GM15510 (cell line): ENCODE results near the gene FGD3.

ENCODE experiments used
- POLR2A ChIP-seq: IDR thresholded peaks from 3 replicates; pipeline ENCODE4 v1.6.1; 2011; ENCODE audit warnings: borderline replicate concordance; ENCODE audit not compliant: insufficient read length; ENCODE audit errors: extremely low read depth

The FGD3 gene

GRCh38 chr9:93040409-93040808, 93.1 kb downstream of the FGD3 start:
- no peak for TF ChIP-seq POLR2A

DNA sequence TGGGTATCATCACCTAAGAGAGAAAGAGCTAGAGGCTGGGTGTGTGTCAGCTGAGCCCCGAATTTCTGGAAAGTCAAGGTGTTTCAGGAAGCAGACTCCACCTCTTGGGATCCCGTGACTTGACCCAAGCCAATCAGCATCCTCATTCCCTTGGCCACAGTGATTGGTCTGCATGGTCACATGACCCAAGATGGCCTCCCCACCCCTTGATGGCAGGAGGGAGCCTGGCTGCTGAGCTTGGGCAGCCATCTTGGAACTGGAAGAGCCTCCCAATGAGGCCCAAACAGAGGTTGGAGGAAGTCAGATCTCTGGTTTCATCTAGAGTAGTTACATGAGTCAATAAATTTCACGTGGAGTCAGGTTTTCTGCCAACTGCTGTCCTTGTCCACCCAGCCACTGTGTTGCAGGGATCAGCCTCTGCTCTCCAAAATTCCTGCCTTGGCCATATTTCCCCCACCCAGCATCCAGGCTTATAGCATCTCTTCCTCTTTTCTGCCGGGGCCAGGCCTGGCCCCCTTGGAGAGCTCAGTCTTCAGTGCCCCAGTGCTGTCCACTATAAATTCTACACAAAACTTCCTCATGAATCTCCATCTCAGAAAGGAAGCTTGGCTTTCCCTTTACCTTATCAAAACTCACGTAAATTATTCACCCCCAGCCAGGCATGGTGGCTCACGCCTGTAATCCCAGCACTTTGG, 93.9 kb downstream of the FGD3 start:
- no peak for TF ChIP-seq POLR2A

DNA sequence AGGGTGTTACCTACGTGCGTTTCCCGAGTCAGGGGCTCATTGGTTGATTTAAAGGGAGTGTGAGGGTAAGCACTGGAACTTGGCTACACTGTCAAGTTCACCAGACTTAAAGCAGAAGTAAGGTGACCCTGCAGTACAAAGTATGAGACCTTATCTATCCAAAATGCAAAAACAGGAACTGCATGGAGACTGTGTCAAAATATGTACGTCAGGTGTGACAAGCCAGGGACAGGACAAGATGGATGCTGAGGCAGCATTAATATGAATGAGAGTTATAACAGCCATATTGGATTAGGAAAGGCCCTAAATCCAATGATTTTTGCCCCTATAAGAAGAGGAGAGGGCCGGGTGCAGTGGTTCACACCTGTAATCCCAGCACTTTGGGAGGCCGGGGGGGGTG, 95.8 kb downstream of the FGD3 start:
- TF ChIP-seq POLR2A = no peak

GRCh38 chr9:93045521-93045920, 98.2 kb downstream of the FGD3 start:
- TF ChIP-seq POLR2A = no peak

- no peak for TF ChIP-seq POLR2A
These were observed 101.5 kb downstream of the FGD3 start for GRCh38 chr9:93048566-93049448.

DNA sequence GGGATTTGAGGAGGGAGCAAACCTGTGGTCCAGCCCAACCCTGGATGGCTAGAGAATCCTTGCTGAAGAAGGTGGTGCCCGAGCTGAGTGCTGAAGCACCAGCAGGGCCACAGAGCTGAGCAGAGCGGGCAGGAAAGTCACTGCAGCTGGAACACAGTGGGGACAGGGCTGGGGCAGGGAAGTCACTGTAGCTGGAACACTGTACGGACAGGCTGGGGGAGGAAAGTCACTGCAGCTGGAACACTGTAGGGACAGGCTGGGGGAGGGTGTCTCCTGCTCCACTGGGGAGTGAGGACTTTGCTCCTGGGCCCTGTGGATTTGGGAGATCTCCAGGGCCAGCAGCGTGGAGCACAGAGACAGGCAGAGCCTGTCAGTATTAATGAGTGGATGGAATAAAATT, 102.2 kb downstream of the FGD3 start:
- no peak for TF ChIP-seq POLR2A

DNA sequence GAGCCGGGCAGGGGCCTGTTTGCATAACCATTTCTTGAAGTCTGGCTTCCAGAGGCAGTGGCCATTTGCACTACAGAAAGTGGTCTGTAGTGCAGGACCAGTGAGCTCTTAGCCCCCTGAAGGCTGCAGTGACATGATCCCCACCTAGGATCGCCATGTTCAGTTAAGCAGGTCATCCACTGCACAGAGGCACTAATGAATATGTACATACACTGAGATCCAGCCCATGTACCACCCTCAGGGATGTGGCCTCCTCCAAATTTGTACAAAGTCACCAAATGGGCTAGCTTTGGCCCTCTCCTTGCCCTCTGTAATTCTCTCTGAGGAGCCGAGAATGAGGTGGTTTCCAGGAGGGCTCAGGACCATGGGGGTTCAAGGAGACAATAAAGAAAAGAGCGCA, 102.9 kb downstream of the FGD3 start:
- no peak for TF ChIP-seq POLR2A

DNA sequence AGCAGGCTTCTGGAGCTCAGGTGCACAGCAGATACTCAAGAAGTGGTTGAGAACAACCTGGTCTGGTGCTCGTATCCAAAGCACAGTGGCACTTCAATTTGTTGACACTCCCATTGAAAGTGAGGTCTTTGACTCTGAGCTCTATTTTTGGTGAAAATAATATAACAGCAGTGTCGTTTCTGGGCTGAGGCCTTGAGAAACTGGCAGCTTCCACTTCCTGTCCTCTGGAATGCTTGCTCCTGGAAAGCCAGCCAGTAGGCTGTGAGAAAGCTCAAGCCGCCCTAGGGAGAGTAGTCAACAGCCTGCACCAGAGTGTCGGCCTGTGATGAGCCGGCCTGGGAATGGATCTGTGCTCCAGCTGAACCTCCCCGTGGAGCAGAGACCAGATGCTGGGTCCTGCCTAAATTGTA, 104.4 kb downstream of the FGD3 start:
- TF ChIP-seq POLR2A = no peak

DNA sequence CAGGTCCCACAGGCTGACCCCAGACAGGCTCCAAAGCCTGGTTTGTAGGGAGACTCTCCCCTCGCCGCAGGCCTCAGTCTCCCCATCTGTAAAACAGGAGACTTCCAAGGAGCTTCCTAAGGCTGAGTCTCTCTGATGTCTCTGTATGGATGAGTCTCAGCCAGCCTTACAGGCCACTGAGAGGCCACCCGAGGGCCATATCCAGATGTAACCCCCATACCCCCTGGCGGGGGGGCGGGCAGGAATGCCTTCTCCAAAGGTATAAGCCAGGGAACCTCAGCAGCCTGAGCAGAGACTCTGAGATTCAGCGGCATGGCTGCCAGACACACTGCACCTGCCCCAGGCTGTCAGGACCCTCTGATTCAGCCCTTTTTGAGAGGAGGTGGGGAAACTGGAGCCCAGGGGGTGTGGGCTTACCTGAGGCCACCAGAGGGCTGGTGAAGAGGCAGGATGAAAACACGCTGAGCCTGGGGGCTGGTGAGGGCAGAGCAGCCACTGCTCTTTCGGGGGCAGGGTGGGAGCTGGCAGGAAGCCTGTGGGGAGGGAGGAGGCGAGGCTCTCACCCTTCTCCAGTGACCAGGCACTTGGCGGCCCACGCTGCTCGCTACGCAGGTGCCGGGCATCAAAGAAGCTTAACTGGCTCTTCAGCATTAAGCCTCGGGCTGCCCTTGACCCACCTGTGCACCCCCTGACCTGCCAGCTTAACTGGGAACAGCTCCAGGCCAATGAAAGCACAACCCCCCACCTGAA, 105.6 kb downstream of the FGD3 start:
- no peak for TF ChIP-seq POLR2A

DNA sequence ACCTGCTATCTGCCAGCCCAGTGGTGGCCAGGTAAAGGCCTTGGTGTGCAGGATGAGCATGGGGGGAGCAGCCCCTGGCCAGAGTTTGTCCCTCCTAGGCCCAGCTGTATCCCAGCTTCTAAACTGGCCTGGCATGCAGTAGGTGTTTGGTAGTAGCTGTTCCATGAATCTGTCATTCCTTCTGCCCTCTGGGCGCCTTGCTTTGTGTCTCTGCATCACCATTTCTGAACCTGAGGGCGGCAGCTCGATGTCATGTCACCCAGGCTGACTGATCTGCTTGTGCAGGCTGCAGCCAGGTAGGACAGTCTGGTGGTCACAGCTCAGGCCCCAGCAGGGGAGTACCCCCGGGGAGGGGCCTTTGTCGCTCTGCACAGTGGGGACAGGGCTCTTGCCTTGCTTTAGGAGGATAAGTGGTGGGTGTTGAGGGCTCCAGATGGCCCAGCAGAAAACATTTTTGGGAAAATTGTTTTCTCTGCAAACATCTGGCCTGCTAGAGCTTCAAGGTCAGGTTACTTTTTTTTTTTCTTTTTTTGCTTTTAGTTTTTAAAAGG, 106.5 kb downstream of the FGD3 start:
- TF ChIP-seq POLR2A = no peak

GRCh38 chr9:93054758-93055704, 107.7 kb downstream of the FGD3 start:
- TF ChIP-seq POLR2A = no peak

DNA sequence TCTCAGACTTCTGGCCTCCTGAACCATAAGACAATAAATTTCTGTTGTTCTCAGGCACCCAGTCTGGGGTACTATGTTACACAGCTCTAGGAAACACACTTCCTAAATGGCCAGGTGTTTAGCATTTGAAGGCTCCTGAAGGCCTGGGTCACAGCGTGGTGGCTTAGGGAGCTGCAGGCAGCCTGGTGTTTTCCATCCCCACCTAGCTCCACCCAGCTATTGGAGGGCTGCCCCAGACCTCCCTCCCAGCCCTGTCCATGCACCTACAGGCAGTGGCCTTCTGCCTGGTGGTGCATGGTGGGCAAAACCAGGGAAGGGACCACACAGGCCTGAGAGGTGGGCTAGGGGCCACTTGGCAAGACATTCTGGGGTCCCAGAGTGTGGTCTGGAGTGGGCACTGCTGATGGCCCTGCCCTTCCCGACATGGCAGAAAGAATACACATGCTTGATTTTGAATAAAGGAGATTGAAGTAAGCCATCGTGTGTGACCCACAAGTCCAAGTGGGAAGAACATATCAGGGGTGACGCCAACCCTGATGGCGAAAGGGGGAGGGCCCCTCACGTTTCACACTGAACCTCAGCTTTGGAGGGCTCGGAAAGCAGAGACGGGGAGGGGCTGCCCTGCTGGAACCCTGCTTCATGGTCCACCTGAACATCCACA, 109.8 kb downstream of the FGD3 start:
- no peak for TF ChIP-seq POLR2A

GRCh38 chr9:93057703-93058354, 110.5 kb downstream of the FGD3 start:
- no peak for TF ChIP-seq POLR2A

GRCh38 chr9:93058355-93059010, 111.2 kb downstream of the FGD3 start, which contains the start of gene SUSD3:
SUSD3 (plus strand) TSS chr9:93058701; CDS start chr9:93058743, 42 bp downstream.
- peak; percentile 90 for TF ChIP-seq POLR2A
